K562 (cell line): Measurements from ENCODE around the gene NPB. TPM values are rescaled to one million over a fixed set of nuclear protein-coding genes. Genes with fewer than 3 reads are reported as not detected.

Experiments
- CCNT2 ChIP-seq: IDR thresholded peaks from 2 replicates; pipeline ENCODE4 v1.6.1; 2011; ENCODE audit warnings: borderline replicate concordance, low read depth, mild to moderate bottlenecking, moderate library complexity, mixed read lengths, low read length; ENCODE audit not compliant: insufficient read length; ENCODE audit errors: extremely low read depth
- GTF2F1 ChIP-seq: IDR thresholded peaks from 2 replicates; pipeline ENCODE4 v1.6.1; 2011; ENCODE audit warnings: low read depth, low read length, improper control_type of control experiment
- MAX ChIP-seq: sonication (generic); formaldehyde crosslinking; IDR thresholded peaks from 2 replicates; pipeline ENCODE4 v1.9.0; 2022; ENCODE audit warnings: mild to moderate bottlenecking, missing genetic modification reagents
- PRDM10 ChIP-seq: fragments of 450-650 bp; IDR thresholded peaks from 2 replicates; pipeline ENCODE4 v1.6.1; 2018; ENCODE audit not compliant: partially characterized antibody
- RFX7 ChIP-seq: fragments of 250-450 bp; sonication (Bioruptor Pico); IDR thresholded peaks from 2 replicates; pipeline ENCODE4 v1.5.1; 2021; ENCODE audit warnings: mild to moderate bottlenecking
- SRSF7 ChIP-seq: fragments of 200-400 bp; formaldehyde crosslinking; optimal IDR thresholded peaks from 2 replicates; pipeline ENCODE3; 2017; ENCODE audit warnings: mild to moderate bottlenecking, low read depth, low read length
- ZNF23 ChIP-seq: fragments of 250-450 bp; sonication (Bioruptor Pico); IDR thresholded peaks from 2 replicates; pipeline ENCODE4 v1.4.0; 2020; ENCODE audit warnings: mild to moderate bottlenecking
- ZNF263 ChIP-seq: sonication (generic); formaldehyde crosslinking; IDR thresholded peaks from 2 replicates; pipeline ENCODE4 v1.8.0; 2022; ENCODE audit warnings: mild to moderate bottlenecking, missing genetic modification reagents, borderline replicate concordance
- polyA plus RNA-seq, 8 experiments: library from polyadenylated mRNA; depleted of rRNA in 4 of 8; stranded (reverse) in 5 of 8; unstranded in 3 of 8; fragments of >200 nt; fragmentation: Nextera tagmentation in 2 of 8; fragmentation: Illumina TruSeq in 1 of 8; extraction: Ambion mirVana in 2 of 8; extraction: Trizol in 1 of 8; gene quantifications; 2 replicates each; pipeline versions ENCODE4 v1.2.1 to v1.2.3, GENCODE V29; 2011 to 2014; ENCODE audit warnings: inconsistent platforms in 1 of 8, missing spikeins in 1 of 8
- total RNA-seq, 7 experiments: library from RNA; depleted of rRNA in 6 of 7; stranded (reverse); fragments of >200 nt in 6 of 7; fragmentation: Illumina TruSeq in 2 of 7; extraction: Trizol in 2 of 7; gene quantifications; 2 replicates each; pipeline versions ENCODE4 v1.2.1 to v1.2.3, GENCODE V29; 2011 to 2021; ENCODE audit warnings: low replicate concordance in 1 of 7
- TF ChIP-seq, protein P1 (sequence below): fragments of 450-650 bp; IDR thresholded peaks from 2 replicates; pipeline ENCODE4 v1.6.1; 2016; ENCODE audit warnings: low read depth
- TF ChIP-seq, protein P2 (sequence below), 2 experiments: fragments of 200-800 bp in 1 of 2; sonication (Bioruptor generic) in 1 of 2; sonication (generic) in 1 of 2; formaldehyde crosslinking in 1 of 2; IDR thresholded peaks in 1 of 2; conservative IDR thresholded peaks in 1 of 2; 2 replicates each; pipeline versions ENCODE4 v1.5.0 to v1.6.1; 2016 to 2020; ENCODE audit warnings: missing compliant biosample characterization in 1 of 2, missing genetic modification characterization in 1 of 2, missing genetic modification reagents in 1 of 2

The NPB gene
- total and polyA plus RNA-seq, 9 of the 15 experiments (the other 6 are each of a cell fraction or from before 2014, with no cell fraction given) = 0.03 to 0.61 (median 0.14) TPM; not detected in 2

DNA sequence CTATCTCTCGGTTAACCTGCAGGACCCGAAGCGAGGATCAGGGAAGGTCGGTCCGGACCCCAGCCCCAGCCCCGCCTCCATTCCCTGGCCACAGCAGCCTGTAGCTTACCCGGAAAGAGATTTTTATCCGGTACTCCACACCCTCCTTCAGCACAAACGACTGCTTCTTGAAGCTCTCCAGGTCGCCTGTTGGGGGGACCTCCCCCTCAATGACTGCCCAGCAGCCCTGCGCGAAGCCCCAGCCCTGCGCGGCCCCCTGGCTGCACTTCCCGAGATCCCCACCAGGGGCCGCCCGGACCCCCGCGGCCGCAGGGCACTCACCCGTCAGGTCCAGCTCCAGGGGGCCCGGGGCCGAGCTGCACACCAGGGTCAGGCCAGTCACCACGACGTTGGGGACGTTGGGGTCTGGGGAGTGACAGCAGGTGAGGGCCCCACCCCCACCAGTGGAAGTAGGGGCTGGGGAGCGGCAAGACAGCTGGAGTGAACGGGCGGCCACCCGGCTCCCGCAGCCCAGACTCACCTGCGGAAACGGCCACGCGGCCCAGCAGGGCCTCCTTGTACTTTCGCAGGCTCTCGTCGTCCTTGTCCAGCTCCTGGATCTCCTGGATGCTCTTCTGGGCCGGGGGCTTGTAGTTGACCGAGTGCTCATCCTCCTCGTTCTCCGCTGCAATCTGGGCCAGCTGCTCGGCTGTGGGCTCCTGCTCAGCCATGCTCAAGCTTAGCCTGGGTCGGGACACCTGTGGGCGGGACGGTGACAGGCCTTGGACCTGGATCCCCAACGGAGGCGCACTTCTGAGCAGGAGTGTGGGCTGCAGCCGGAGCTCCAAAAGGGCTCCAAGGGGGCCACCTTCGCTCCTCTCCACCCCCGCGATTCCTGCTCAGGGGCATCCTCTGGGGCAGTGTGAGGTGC, 32.6 kb upstream of the NPB start (continued):
- TF ChIP-seq, protein P1, sequence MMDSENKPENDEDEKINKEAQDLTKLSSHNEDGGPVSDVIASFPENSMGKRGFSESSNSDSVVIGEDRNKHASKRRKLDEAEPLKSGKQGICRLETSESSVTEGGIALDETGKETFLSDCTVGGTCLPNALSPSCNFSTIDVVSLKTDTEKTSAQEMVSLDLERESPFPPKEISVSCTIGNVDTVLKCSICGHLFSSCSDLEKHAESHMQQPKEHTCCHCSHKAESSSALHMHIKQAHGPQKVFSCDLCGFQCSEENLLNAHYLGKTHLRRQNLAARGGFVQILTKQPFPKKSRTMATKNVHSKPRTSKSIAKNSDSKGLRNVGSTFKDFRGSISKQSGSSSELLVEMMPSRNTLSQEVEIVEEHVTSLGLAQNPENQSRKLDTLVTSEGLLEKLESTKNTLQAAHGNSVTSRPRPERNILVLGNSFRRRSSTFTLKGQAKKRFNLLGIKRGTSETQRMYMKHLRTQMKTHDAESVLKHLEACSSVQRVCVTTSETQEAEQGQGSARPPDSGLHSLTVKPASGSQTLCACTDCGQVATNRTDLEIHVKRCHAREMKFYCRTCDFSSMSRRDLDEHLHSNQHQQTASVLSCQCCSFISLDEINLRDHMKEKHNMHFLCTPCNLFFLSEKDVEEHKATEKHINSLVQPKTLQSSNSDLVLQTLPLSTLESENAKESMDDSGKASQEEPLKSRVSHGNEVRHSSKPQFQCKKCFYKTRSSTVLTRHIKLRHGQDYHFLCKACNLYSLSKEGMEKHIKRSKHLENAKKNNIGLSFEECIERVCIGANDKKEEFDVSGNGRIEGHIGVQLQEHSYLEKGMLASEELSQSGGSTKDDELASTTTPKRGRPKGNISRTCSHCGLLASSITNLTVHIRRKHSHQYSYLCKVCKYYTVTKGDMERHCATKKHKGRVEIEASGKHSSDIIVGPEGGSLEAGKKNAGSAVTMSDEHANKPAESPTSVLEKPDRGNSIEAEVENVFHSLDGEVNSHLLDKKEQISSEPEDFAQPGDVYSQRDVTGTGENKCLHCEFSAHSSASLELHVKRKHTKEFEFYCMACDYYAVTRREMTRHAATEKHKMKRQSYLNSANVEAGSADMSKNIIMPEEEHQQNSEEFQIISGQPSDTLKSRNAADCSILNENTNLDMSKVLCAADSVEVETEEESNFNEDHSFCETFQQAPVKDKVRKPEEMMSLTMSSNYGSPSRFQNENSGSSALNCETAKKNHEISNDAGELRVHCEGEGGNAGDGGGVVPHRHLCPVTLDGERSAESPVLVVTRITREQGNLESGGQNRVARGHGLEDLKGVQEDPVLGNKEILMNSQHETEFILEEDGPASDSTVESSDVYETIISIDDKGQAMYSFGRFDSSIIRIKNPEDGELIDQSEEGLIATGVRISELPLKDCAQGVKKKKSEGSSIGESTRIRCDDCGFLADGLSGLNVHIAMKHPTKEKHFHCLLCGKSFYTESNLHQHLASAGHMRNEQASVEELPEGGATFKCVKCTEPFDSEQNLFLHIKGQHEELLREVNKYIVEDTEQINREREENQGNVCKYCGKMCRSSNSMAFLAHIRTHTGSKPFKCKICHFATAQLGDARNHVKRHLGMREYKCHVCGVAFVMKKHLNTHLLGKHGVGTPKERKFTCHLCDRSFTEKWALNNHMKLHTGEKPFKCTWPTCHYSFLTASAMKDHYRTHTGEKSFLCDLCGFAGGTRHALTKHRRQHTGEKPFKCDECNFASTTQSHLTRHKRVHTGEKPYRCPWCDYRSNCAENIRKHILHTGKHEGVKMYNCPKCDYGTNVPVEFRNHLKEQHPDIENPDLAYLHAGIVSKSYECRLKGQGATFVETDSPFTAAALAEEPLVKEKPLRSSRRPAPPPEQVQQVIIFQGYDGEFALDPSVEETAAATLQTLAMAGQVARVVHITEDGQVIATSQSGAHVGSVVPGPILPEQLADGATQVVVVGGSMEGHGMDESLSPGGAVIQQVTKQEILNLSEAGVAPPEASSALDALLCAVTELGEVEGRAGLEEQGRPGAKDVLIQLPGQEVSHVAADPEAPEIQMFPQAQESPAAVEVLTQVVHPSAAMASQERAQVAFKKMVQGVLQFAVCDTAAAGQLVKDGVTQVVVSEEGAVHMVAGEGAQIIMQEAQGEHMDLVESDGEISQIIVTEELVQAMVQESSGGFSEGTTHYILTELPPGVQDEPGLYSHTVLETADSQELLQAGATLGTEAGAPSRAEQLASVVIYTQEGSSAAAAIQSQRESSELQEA = no peak
- peak; percentile 41 for TF ChIP-seq MAX (CRISPR knock-in tag)
- TF ChIP-seq SRSF7 = no peak
- TF ChIP-seq ZNF263 (CRISPR knock-in tag) = no peak; the same call in 1 of the 2 replicates
- TF ChIP-seq GTF2F1 = no peak
- no peak for TF ChIP-seq RFX7 (CRISPR knock-in tag)
- TF ChIP-seq ZNF23 (CRISPR knock-in tag) = no peak
- TF ChIP-seq, protein P2, sequence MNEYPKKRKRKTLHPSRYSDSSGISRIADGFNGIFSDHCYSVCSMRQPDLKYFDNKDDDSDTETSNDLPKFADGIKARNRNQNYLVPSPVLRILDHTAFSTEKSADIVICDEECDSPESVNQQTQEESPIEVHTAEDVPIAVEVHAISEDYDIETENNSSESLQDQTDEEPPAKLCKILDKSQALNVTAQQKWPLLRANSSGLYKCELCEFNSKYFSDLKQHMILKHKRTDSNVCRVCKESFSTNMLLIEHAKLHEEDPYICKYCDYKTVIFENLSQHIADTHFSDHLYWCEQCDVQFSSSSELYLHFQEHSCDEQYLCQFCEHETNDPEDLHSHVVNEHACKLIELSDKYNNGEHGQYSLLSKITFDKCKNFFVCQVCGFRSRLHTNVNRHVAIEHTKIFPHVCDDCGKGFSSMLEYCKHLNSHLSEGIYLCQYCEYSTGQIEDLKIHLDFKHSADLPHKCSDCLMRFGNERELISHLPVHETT (CRISPR knock-in tag; conservative IDR thresholded peaks at IDR 0.05 in 1 of 2, IDR thresholded peaks at IDR 0.05 in 1 of 2) = peak in 1 of 2 experiments; percentile 20; a peak in 1 of 4 replicates
- TF ChIP-seq CCNT2 = peak; percentile 27
- no peak for TF ChIP-seq PRDM10
